Measurements from ENCODE around the gene GAREM1. TPM values are rescaled to one million over a fixed set of nuclear protein-coding genes. Genes with fewer than 3 reads are reported as not detected.
A peak's percentile ranks its signal among the peaks of the same experiment; 100 is the strongest.
"Not testable (repeated sequence)": the region's sequence is repeated elsewhere in the genome, so short reads cannot be mapped to it uniquely, and the experiment has no call there.

GAREM1 gene
- total RNA-seq, 1 experiment from 2014 or later = 3.1 TPM

- no peak for DNase-seq (ENCODE audit: low spot score)
Measured at GRCh38 chr18:32368991-32369390, 101.7 kb downstream of the GAREM1 start.

DNA sequence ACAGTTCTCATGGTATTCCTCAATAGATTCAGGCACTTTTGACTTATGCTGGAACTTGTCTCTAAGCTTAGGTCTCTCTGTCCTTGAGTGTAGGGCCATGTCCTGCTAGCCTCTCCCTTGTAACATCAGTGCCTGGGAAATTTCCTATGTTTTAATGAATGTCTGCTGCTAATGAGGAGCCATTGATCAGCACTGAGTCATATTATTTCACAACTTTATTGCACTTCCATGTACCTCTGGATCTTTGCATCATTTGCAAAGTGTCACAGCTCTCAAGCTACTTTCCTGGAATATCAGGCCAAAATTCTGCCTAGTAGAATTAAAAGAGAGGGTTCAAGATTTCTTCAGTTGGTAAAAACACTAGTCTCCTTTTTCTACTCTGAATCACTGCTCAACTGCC is 102.5 kb downstream of the GAREM1 start:
- no peak for DNase-seq (ENCODE audit: low spot score)

DNA sequence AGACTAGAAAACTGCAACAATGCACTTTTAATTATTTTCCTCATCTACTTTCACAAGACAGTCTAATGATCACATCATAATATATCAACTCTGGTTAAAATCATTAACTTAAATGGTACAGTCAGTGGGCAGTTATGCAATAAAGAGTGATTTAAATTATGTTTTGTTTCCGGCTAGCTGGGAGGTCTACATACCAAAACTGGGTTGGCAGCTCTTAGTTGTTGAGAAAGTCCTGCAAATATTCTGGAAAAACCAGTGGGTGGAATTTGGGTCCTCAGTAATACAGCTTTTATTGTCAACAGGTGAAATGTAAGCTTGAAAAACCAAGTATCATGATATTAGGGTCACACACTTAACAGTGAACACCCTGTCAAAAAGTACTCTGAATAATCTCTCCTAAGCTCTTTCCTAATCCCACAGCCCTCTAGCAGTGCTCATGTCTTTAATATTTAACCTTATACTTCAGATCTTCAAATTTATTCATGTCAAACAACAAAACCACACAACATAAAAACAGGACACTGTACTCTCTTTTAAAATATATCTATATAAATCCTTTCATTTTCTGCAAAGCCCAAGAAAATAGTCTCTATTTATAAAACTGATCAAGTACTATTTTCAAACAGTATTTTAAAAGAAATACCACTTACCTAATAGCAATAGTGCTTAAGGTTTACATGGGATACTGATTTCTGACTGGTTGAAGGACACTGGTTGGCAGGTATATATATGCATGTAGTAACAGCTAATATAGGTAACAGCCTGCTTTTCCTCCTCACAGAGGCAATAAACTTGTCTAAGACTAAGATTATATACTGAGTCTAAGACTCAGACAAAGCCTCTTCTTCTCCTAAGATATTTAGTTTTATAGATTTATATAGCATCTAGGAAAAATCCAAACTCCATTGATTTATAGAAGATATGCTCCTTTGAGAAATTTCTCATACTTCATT is 103.8 kb downstream of the GAREM1 start:
- DNase-seq (ENCODE audit: low spot score) = peak; percentile 12

DNA sequence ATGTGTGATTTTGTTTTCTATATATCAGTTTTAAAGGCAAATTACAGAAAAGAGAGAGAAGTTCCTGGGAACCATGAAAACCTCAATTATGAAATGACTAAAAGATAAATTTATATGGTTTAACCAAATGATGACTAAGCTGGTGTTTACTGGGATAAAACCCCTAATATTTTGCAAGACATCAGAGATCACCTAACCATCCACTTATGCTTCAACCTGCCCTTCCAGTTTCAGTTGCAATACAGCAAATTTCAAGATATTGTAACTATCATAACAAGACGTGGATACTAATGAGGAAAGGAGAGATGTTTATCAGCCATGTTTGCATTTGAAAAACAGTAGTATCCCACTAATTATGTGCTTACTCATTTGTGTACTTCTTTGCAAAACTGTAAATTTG is 108.2 kb downstream of the GAREM1 start:
- DNase-seq (ENCODE audit: low spot score) = no peak

DNA sequence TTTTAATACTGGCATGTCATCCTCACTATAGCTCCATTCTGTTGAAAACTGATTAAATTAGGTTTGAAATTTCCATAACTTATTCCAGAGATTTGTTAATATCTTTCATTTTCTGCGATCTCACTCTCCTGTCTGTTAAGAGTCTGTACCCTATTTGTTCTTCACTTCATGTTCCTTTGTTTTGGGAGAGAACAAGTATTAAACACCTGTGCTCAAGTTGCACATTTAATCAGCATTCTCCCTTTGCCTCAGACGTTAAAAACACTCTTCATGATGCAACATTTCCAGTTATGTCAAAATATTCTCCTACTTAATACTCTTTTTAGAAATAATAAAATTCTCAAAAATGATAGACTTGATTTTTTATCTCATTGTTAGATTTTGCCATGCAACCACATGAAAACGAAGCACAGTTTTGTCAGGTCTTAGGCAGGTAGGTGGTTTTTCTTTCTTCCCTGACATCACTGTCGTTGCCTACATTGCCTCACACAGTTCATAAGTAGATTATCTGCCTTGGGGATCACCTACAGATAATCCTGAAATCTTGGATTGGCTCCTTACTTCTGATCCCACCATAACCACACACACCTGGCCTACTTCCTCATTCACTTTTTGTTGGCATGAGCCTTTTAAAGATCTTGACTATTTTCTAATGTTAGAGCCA is 109.9 kb downstream of the GAREM1 start:
- DNase-seq (ENCODE audit: low spot score) = no peak

DNA sequence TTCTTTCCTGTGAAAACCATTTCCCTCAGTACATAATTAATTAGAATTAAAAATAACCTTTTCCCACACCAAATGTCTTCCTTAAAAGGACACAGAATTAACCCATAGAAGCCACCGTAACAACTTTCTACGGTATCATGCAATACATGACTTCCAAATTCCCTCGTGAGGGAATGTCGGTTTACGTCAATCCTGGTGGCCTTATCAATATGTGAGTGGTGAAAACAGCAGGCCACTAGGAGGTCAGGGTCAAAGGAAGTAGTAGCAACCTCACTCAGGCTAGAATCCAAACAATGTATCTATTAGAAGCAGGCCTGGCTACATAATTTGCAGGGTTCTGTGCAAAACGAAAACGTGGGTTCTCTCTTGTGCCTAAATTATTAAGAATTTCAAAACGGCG is 112.2 kb downstream of the GAREM1 start:
- DNase-seq (ENCODE audit: low spot score) = no peak

DNA sequence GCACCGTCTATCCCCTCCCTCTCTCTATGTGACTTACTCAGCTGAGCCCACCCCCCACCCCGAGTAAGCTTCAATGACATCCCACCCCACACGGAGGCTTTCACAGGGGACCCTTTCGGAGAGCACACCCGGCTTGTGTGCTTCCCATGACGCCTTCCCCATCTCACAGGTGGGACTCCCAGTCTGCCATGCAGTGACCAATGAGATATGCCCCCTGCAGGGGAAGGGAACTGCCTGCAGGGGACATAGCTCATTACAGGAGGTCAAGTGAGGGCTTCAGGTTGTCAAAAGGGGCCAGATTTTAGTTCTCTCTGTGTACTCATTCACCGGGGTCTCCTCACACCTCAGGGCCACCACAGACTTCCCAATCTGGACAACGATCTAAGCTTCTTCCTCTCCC is 112.6 kb downstream of the GAREM1 start:
- no peak for DNase-seq (ENCODE audit: low spot score)

GRCh38 chr18:32355896-32356295 is 114.8 kb downstream of the GAREM1 start:
- DNase-seq (ENCODE audit: low spot score) = no peak

GRCh38 chr18:32354518-32354917 is 116.2 kb downstream of the GAREM1 start:
- no peak for DNase-seq (ENCODE audit: low spot score)

DNA sequence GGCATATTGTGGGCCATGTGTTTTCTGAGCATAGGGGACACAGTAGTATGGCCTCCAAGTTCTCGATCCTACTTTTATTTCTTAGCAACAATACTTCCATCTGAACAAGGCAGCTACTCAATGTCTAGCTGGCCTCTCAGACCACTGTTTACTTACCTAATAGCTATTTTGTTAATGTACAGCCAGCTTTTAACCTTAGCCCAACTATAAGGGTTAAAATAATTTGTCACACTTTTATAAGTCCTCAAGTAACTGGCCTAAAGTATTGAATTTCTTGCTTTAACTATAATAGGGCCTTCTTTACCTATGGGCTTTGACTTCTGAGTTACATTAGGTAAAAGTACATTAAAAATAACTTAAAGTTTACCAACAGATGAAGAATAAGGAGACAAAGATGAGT is 117.4 kb downstream of the GAREM1 start:
- DNase-seq (ENCODE audit: low spot score) = no peak

- no peak for DNase-seq (ENCODE audit: low spot score)
Measured at GRCh38 chr18:32351032-32351431, 119.7 kb downstream of the GAREM1 start.

GRCh38 chr18:32349728-32350395 is 120.8 kb downstream of the GAREM1 start:
- DNase-seq (ENCODE audit: low spot score) = peak; percentile 84

GRCh38 chr18:32346671-32347070 is 124.0 kb downstream of the GAREM1 start:
- no peak for DNase-seq (ENCODE audit: low spot score)

- no peak for DNase-seq (ENCODE audit: low spot score)
Measured at GRCh38 chr18:32343634-32344033, 127.0 kb downstream of the GAREM1 start.

DNA sequence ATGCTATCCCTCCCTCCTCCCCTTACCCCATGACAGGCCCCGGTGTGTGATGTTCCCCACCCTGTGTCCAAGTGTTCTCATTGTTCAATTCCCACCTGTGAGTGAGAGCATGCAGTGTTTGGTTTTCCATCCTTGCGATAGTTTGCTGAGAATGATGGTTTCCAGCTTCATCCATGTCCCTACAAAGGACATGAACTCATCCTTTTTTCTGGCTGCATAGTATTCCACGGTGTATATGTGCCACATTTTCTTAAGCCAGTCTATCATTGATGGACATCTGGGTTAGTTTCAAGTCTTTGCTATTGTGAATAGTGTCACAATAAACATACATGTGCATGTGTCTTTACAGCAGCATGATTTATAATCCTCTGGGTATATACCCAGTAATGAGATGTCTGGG is 129.6 kb downstream of the GAREM1 start:
- not testable (repeated sequence) for DNase-seq (ENCODE audit: low spot score)

- DNase-seq (ENCODE audit: low spot score) = no peak
Measured at GRCh38 chr18:32339045-32339444, 131.6 kb downstream of the GAREM1 start.

- DNase-seq (ENCODE audit: low spot score) = no peak
Measured at GRCh38 chr18:32337821-32338220, 132.9 kb downstream of the GAREM1 start.

GRCh38 chr18:32337347-32337746 is 133.3 kb downstream of the GAREM1 start:
- DNase-seq (ENCODE audit: low spot score) = no peak

- DNase-seq (ENCODE audit: low spot score) = no peak
Measured at GRCh38 chr18:32335228-32335627, 135.5 kb downstream of the GAREM1 start.

DNA sequence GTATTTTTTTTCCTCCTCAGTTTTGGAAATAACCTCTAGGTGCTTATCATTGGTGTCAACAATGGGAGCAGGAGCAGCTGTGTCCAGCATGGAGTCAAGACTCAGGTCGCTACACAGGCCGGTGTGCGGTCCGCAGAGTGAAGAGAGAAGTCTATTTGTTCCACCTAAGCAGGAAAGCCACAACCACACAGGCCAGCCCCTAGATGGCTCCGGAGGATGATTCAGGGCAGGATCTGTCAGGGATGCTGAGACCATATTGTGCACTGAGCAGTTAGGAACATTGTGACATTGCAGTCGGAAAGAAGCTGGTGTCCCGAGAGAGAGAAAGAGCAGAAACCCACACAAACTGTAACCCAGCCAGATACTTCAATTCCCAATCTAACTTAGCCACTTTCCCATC is 136.9 kb downstream of the GAREM1 start:
- no peak for DNase-seq (ENCODE audit: low spot score)

DNA sequence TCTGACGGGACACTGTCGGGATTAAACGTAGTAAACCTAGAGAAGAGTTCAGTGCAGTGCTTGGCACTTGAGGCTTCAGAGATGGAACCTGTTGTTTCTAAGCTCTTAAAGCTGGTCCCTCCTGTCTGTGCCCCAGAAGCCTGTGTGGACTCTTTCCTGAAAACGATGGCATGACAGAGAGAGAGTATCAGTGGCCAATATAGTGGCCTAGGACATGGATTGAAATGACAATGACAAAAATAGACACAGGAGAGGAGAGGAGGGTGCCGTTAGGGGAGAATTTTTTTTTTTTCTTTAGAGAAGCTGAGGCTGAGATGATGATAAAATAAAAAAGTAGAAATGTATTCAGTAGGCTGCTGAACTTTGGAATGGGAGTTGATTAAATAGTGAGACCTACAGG is 138.0 kb downstream of the GAREM1 start:
- DNase-seq (ENCODE audit: low spot score) = no peak

DNA sequence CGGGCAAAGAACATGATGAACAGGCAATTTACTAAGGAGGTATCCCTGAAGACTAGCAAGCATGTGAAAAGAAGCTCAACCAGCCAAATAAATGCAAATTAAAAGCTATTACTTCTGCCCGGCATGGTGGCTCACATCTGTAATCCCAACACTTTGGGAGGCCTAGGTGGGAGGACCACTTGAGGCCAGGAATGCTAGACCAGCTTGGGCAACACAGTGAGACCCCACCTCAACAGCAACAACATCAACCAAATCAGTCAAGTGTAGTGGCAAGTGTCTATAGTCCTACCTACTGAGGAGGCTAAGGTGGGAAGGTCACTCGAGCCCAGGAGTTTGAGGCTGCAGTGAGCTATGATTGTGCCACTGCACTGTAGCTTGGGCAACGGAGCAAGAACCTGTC is 141.7 kb downstream of the GAREM1 start:
- no peak for DNase-seq (ENCODE audit: low spot score)

GRCh38 chr18:32328379-32328778 is 142.3 kb downstream of the GAREM1 start:
- no peak for DNase-seq (ENCODE audit: low spot score)
